Smooth muscle cell (in vitro differentiated cells): ENCODE results near the gene EIF3K. TPM values are rescaled to one million over a fixed set of nuclear protein-coding genes. Genes with fewer than 3 reads are reported as not detected.
"Not testable (repeated sequence)": the region's sequence is repeated elsewhere in the genome, so short reads cannot be mapped to it uniquely, and the experiment has no call there.

Source experiments
- DNase-seq: peaks from one replicate; lab custom pipeline; 2025; ENCODE audit not compliant: unreplicated experiment; lab: John Stamatoyannopoulos, UW
- H2AFZ ChIP-seq: fragments of 200-600 bp; sonication (generic); 2 replicates; pipeline ENCODE4 v1.6.0; 2016; ENCODE audit warnings: antibody characterized with exemption, low read depth, mild to moderate bottlenecking
- H3F3A ChIP-seq: fragments of 200-600 bp; sonication (generic); 2 replicates; pipeline ENCODE4 v1.6.0; 2017; ENCODE audit warnings: antibody characterized with exemption, low read depth
- H3K27ac ChIP-seq: fragments of 200-600 bp; sonication (generic); 2 replicates; pipeline ENCODE4 v1.5.1; 2016; ENCODE audit warnings: low read depth, mild to moderate bottlenecking
- H3K27me3 ChIP-seq: fragments of 200-600 bp; sonication (generic); 2 replicates; pipeline ENCODE4 v1.6.1; 2016; ENCODE audit warnings: low read depth, mild to moderate bottlenecking
- H3K36me3 ChIP-seq: fragments of 200-600 bp; sonication (generic); 2 replicates; pipeline ENCODE4 v1.5.1; 2016; ENCODE audit warnings: low read depth
- H3K4me1 ChIP-seq: fragments of 200-600 bp; sonication (generic); 2 replicates; pipeline ENCODE4 v1.5.1; 2016; ENCODE audit warnings: low read depth
- H3K4me2 ChIP-seq: fragments of 200-600 bp; sonication (generic); 2 replicates; pipeline ENCODE4 v1.6.0; 2016; ENCODE audit warnings: mild to moderate bottlenecking
- H3K4me3 ChIP-seq: fragments of 200-600 bp; sonication (generic); 2 replicates; pipeline ENCODE4 v1.5.1; 2016; ENCODE audit warnings: mild to moderate bottlenecking
- H3K79me2 ChIP-seq: fragments of 200-600 bp; sonication (generic); 2 replicates; pipeline ENCODE4 v1.6.0; 2016; ENCODE audit warnings: low read depth, mild to moderate bottlenecking
- H3K9ac ChIP-seq: fragments of 200-600 bp; sonication (generic); 2 replicates; pipeline ENCODE4 v1.6.0; 2016; ENCODE audit warnings: low read depth
- H3K9me3 ChIP-seq: fragments of 200-600 bp; sonication (generic); replicated peaks from 2 replicates; pipeline ENCODE4 v1.5.1; 2016; ENCODE audit warnings: low read depth
- H4K20me1 ChIP-seq: fragments of 200-600 bp; sonication (generic); 2 replicates; pipeline ENCODE4 v1.6.0; 2016; ENCODE audit warnings: low read depth
- CTCF ChIP-seq: fragments of 200-600 bp; sonication (generic); IDR thresholded peaks from 2 replicates; pipeline ENCODE4 v1.5.1; 2017; ENCODE audit warnings: borderline replicate concordance, mild to moderate bottlenecking, antibody characterized with exemption; ENCODE audit not compliant: insufficient read depth, poor library complexity, severe bottlenecking
- WGBS: methylation state at CpG from one replicate; pipeline ENCODE4 v1.1.7; 2016; ENCODE audit warnings: low lambda C conversion rate; 5-methylcytosine and 5-hydroxymethylcytosine counted together
- polyA plus RNA-seq: library from polyadenylated mRNA; unstranded; fragments of >200 nt; fragmentation: Nextera tagmentation; extraction: Ambion mirVana; gene quantifications from 2 replicates; pipeline ENCODE4 v1.2.1, GENCODE V29; 2016
- total RNA-seq: library from RNA; depleted of rRNA; stranded (reverse); fragments of >200 nt; gene quantifications from 2 replicates; pipeline ENCODE4 v1.2.3, GENCODE V29; 2014

EIF3K gene
- total and polyA plus RNA-seq, 2 experiments from 2014 or later = 178 to 334 TPM

GRCh38 chr19:38577826-38578225 is 41.2 kb upstream of the EIF3K start:
- Histone ChIP-seq H3K4me1 (no peaks in the 10 kb centered on the region), H3F3A (no peaks in the 10 kb centered on the region), H3K27me3 (no peaks in the 10 kb centered on the region), H3K27ac (no peak overlapping the region), H3K79me2 (no peaks in the 10 kb centered on the region), H3K9me3 (no peaks in the 10 kb centered on the region), H3K4me2 (no peak overlapping the region), H4K20me1 (no peaks in the 10 kb centered on the region), H3K36me3 (no peaks in the 10 kb centered on the region), H3K9ac (no peak overlapping the region), H2AFZ (no peak overlapping the region), H3K4me3 (no peak overlapping the region)
- no peak for DNase-seq
- WGBS = 95% methylated on average over 11 of the region's 11 CpGs
- TF ChIP-seq CTCF = no peak

GRCh38 chr19:38579304-38579703 is 39.7 kb upstream of the EIF3K start:
- not testable (repeated sequence) for H3K4me3 ChIP-seq, H3K4me2 ChIP-seq, H4K20me1 ChIP-seq, H3K9me3 ChIP-seq, H3K27me3 ChIP-seq, H3K79me2 ChIP-seq, H3F3A ChIP-seq, H3K4me1 ChIP-seq, H3K27ac ChIP-seq, DNase-seq, H3K36me3 ChIP-seq, H2AFZ ChIP-seq, H3K9ac ChIP-seq
- WGBS = 94% methylated on average over 6 of the region's 6 CpGs

GRCh38 chr19:38580080-38580479 is 38.9 kb upstream of the EIF3K start:
- Histone ChIP-seq H3K4me3 (no peak overlapping the region), H3K9me3 (no peaks in the 10 kb centered on the region), H3K9ac (no peak overlapping the region), H3F3A (no peaks in the 10 kb centered on the region), H3K27me3 (no peaks in the 10 kb centered on the region), H4K20me1 (no peaks in the 10 kb centered on the region), H2AFZ (no peak overlapping the region), H3K36me3 (no peaks in the 10 kb centered on the region), H3K4me2 (no peak overlapping the region), H3K27ac (no peak overlapping the region), H3K4me1 (no peaks in the 10 kb centered on the region), H3K79me2 (no peaks in the 10 kb centered on the region)
- 97% methylated on average over 12 of the region's 15 CpGs for WGBS
- DNase-seq = no peak
- no peak for TF ChIP-seq CTCF

- no peaks in the 10 kb centered on the region for H3F3A ChIP-seq
- H3K79me2 ChIP-seq = no peaks in the 10 kb centered on the region
- no peak overlapping the region for H3K9ac ChIP-seq
- H3K9me3 ChIP-seq = no peaks in the 10 kb centered on the region
- TF ChIP-seq CTCF = no peak
- DNase-seq = no peak
- H4K20me1 ChIP-seq = no peaks in the 10 kb centered on the region
- 95% methylated on average over 14 of the region's 14 CpGs for WGBS
- no peak overlapping the region for H3K4me3 ChIP-seq
- no peaks in the 10 kb centered on the region for H3K36me3 ChIP-seq
- no peak overlapping the region for H2AFZ ChIP-seq
- no peak overlapping the region for H3K27ac ChIP-seq
- no peak overlapping the region for H3K4me2 ChIP-seq
- H3K4me1 ChIP-seq = no peaks in the 10 kb centered on the region
- no peaks in the 10 kb centered on the region for H3K27me3 ChIP-seq
Measured at GRCh38 chr19:38583219-38583984, 35.6 kb upstream of the EIF3K start.
